GM20000 (cell line): ENCODE data around the gene NEK8.
A peak's percentile ranks its signal among the peaks of the same experiment; 100 is the strongest.
"Not testable (repeated sequence)": the region's sequence is repeated elsewhere in the genome, so short reads cannot be mapped to it uniquely, and the experiment has no call there.

Source experiments
- DNase-seq: peaks from one replicate; pipeline ENCODE4 v3.0.0; 2012; ENCODE audit warnings: low spot score
- TF ChIP-seq, protein P1 (sequence below): IDR thresholded peaks from 2 replicates; pipeline ENCODE4 v1.5.1; 2012; ENCODE audit warnings: mild to moderate bottlenecking, control low read depth; ENCODE audit errors: extremely low read depth, missing control alignments

Gene NEK8

DNA sequence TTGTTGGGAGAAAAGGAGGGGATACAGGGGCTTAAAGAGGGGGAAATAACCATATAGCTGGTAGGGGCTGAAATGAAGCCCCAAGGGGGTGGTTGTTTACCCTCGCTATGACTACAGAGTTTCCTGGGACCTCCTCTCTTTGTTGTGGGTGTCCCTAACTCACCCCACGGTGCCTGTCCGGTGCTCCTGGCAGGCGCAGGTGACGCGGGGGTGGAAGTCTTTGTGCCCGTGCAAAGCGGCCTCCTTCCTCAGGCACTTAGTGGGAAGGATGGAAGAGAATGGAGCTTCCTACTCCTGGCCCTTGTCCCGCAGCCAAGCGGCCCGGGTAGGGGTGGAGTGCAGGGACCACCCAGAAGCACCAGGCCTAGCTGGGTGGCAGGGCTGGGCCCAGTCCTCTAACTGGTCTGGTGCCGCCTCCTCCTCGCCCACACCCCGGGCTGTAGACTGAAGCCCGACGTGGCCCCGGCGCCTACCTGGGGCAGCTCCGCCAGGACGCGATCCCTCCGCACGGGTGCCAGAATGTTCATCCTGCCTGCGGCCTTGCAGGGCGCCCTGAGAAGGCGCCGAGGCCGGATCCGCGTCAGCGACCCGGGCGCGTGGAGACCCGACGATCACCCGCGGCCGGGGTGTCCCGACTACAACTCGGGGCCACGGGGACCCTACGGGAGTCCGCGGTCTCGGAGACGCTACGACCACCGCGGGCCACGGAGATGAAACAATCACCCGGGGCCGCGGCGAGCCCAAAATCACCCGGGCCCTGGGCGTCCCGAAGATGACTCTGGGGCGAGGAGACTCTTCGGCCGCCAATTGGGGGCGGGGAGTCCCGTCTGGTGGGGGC lies 11.6 kb upstream of the NEK8 start:
- no peak for DNase-seq
- TF ChIP-seq, protein P1, sequence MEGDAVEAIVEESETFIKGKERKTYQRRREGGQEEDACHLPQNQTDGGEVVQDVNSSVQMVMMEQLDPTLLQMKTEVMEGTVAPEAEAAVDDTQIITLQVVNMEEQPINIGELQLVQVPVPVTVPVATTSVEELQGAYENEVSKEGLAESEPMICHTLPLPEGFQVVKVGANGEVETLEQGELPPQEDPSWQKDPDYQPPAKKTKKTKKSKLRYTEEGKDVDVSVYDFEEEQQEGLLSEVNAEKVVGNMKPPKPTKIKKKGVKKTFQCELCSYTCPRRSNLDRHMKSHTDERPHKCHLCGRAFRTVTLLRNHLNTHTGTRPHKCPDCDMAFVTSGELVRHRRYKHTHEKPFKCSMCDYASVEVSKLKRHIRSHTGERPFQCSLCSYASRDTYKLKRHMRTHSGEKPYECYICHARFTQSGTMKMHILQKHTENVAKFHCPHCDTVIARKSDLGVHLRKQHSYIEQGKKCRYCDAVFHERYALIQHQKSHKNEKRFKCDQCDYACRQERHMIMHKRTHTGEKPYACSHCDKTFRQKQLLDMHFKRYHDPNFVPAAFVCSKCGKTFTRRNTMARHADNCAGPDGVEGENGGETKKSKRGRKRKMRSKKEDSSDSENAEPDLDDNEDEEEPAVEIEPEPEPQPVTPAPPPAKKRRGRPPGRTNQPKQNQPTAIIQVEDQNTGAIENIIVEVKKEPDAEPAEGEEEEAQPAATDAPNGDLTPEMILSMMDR = no peak

DNA sequence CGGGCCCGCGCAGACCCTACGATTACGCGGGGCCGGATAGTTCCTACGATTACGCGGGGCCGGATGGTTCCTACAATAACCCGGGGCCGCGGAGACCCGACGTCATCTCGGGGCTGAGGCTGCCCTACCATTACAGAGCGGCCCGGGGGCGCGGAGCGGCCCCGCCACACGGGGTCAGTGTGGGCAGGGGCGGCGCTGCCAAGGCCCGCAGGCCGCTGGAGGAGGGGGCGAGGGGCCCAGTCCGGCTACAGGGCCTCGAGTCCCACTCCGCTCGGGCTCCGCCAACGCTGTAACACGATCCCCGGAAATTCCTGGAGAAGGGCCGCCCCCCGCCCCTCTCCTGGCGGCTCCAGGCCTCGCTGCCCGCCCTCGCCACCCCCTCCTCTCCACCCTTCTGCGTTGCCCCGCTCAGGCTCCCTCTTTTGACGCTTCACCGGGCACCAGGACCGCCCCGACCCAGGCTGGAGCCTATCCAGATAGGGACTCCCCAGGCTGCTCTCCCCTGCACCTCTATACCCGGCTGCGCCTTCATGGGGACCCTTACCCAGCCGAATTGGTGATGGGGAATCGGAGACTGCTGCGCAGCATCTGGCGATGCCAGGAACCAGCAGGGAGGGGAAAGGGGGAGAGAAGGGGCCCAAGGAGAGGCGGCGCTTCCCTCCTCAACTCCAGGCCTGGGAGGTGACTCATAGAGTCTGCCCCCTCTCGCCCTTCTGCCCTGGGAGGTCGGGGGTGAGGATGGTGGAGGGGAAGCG lies 10.8 kb upstream of the NEK8 start, which contains the start of gene RAB34:
Gene RAB34 (minus strand): TSS at position 291 of the 755 bp plus-strand sequence. CDS start 602 bp downstream, outside the sequence.
- TF ChIP-seq, protein P1 = no peak
- DNase-seq = peak; percentile 57

DNA sequence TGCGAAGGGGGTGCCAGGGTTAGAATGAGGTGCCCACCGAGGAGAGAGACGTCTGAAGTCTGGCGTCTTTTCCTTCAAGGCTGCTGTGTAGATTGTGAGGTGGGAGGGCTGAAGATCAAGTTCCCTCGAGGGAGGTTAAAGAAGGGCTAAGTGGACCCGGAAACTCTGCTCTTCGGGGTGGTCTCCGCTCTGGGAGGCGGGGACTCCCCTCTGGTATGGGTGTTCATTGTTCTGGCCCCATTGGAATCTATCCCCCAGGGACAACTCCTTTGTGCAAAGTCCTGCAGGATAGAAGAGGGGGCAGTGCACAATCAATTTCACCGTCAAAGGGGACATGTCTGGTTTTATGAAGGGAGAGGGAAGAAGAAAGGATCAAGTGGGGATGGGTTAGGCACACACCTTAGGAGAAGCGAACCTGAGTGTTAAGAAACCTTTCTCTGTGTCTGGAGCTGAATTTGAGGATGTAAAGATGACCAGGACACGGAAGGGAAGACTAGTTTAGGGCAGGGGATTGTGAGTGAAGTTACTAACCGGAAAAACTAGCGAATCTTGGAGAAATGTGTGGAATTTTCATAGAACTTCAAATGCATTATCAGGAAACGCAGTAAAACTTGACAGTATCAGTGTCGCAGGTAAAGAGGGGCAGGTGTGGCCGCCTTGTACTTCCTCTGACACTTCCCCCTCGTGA lies 10.1 kb upstream of the NEK8 start:
- TF ChIP-seq, protein P1 = no peak
- no peak for DNase-seq

DNA sequence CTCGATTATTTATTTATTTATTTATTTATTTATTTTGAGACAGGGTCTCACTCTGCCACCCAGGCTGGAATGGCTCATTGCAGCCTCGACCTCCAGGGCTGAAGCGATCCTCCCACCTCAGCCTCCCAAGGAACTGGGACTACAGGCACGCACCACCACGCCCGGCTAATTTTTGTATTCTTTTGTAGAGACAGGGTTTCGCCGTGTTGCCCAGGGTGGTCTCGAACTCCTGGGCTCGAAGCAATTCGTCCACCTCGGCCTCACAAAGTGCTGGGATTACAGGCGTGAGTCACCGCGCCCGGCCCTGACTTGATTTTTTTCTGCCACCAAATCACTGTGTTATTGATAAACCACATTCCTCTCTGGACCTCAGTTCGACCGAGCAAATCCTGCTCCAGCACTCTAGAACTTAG lies 9.6 kb upstream of the NEK8 start:
- no peak for DNase-seq
- TF ChIP-seq, protein P1 = no peak

DNA sequence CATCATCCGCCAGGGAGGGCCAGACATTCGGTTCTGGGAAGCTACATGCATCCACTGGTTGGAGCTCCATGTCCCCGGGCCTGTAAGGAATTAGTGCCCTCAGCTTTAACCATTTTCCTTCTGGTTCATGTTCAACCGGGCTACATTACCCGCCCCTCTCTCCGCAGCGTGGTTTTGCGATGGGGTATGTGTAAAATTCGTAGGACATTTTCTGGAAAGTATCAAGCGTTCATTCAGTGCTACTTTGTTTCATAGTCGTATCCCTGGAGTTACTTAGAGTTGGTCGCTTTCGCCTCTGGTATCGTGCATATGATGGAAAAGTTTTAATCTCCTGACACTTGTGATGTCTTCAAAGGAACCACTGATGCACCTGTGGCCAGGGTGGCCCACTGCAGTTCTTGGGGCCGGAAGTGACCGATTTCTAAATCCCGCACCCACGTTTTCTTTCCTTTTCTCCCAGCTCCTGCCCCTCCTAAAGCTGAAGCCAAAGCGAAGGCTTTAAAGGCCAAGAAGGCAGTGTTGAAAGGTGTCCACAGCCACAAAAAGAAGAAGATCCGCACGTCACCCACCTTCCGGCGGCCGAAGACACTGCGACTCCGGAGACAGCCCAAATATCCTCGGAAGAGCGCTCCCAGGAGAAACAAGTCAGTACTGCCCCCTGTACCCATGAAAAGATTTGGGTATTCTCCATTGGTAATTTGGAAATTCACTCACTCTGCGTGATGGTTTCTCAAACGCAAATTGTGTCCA lies 8.2 kb upstream of the NEK8 start:
- no peak for DNase-seq
- TF ChIP-seq, protein P1 = no peak

DNA sequence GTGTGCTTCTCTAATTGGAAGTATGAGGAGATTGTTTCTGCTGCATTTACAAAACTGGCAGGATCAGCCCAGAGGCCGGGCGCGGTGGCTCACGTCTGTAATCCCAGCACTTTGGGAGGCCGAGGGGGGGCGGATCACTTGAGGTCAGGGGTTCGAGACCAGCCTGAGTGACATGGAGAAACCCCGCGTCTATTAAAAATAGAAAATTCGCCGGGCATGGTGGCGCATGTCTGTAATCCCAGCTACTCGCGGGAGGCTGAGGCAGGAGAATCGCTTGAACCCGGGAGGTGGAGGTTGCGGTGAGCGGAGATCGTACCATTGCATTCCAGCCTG lies 7.6 kb upstream of the NEK8 start:
- not testable (repeated sequence) for DNase-seq

DNA sequence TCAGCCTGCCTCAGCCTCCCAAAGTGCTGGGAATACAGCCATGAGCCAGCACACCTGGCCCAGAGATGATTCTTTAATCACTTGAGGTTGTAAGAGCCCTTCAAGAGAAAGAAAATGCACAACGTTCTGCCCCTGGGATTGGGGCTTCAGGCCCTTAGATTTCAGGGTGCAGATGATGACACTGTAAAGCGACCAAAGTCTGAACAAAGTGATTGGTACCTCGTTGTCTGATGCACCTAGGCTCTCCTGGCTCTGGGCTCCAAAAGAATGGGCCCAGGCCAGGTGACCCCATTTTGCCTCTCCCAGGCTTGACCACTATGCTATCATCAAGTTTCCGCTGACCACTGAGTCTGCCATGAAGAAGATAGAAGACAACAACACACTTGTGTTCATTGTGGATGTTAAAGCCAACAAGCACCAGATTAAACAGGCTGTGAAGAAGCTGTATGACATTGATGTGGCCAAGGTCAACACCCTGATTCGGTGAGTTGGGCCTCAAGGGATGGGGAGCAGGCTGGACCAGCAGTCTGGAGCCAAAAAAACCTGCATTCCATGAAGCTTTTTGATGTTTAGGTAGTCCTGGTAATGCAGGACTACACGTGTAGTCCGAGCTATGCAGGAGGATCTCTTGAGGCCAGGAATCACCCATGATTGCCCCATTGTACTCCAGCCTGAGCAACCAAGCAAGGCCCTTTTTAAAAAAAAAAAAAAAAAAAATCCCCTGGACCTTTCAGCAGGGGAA lies 6.0 kb upstream of the NEK8 start:
- DNase-seq = no peak

More for the DNA sequence above, 6.0 kb upstream of the NEK8 start:
- TF ChIP-seq, protein P1 = no peak
